Smooth muscle cell of the brain vasculature (primary cell): ENCODE data around the gene GRAMD2A.

Experiments
- DNase-seq: peaks from one replicate; pipeline ENCODE4 v3.0.0-alpha.2; 2012; ENCODE audit warnings: low read depth, low spot score

Gene GRAMD2A

GRCh38 chr15:72168131-72168807, 29.3 kb downstream of the GRAMD2A start:
- peak; percentile 62 for DNase-seq

- no peak for DNase-seq
Measured at GRCh38 chr15:72167445-72167844, 30.1 kb downstream of the GRAMD2A start.

- DNase-seq: no peak
Measured at GRCh38 chr15:72166716-72167417, 30.7 kb downstream of the GRAMD2A start.

DNA sequence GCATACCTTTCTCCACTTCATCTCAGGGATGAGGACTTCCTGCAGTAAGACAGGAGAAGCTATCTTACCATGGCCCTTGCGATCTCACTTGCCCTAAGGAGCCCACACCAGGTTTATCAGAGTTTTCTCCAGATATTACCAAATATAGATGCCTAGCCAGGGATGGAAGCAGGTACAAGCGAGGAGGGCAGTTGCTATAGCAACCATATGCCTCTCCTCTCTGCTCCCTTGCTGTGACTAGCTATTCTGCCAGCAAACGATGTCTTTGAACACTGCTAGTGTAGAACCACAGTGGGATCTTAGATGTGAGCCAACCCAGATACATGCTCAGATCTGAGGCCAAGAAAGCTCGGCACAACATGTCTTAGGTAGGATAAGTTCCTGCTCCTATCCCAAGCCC, 33.9 kb downstream of the GRAMD2A start:
- no peak for DNase-seq

- DNase-seq: no peak
Measured at GRCh38 chr15:72162569-72162968, 35.0 kb downstream of the GRAMD2A start.

GRCh38 chr15:72161361-72162132, 36.0 kb downstream of the GRAMD2A start:
- DNase-seq: no peak

DNA sequence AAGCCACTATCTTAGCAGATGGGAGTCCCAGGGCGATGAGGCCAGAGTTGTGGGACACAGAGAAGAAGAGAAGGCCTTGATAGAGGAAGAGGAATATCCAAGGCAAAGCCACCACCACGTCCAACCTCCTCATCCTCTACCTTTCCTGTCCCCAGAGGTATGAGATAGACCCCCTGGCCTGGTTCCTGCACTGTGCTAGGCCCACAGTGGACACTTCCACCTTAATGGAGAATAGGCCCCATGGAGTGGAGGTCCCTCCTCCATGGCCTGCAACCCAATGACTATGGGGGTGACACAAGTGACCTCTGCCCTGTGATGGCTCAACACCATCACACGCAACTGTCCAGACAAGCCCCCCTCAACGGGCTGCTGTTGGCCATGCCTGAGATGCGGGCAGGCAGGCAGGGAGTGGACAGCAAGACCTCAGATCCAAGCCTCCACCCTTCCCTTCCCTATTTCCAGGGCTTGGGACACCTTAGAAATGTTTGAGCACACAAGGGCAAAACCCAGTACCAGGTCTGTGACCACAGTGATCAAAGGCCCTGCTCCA, 36.8 kb downstream of the GRAMD2A start:
- DNase-seq: no peak

DNA sequence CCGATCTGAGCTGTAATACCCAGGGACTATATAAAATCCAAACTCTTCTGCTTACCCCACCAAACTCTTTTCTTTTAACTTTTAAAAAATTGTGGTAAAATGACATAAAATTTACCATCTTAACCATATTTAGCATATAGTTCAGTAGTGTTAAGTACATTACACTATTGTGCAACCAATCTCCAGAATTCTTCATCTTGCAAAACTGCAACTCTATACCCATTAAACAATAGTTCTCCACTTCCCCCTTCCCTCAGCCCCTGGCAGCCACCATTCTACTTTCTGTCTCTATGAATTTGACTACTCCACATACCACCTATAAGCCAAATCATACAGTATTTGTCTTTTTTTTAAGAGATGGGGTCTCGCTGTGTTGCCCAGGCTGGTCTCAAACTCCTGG, 40.7 kb downstream of the GRAMD2A start:
- no peak for DNase-seq

GRCh38 chr15:72155635-72156616, 41.7 kb downstream of the GRAMD2A start:
- DNase-seq: peak; percentile 70

DNA sequence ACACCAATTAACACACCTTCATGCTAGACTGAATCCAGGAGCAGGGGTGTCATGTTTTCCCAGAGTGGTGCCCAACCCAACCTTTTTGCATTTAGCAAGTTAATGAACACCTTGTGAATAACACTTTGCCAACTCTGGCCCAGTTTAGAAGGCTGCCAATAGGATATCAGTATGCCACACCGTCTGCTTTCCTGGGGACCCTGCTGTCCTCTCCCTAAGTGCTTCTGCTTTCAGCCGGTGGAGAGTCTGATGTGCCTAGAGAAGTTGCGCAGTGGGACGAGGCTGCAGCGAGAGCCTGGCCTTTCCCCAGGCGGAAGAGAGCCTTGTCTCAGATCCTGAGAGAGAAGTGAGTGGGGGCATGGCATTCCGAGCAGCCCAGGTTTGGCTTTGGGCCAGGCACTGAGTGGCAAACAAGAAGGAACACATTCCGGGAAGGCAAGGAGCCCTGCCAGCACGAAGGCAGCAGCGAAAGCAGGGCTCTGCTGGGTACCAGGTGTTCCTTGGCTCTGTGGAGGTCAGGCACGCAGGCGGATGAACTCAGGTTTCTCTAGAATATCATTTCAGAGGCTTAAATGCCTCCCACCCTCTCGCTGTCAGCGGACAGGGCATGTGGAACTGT, 42.5 kb downstream of the GRAMD2A start:
- no peak for DNase-seq

DNA sequence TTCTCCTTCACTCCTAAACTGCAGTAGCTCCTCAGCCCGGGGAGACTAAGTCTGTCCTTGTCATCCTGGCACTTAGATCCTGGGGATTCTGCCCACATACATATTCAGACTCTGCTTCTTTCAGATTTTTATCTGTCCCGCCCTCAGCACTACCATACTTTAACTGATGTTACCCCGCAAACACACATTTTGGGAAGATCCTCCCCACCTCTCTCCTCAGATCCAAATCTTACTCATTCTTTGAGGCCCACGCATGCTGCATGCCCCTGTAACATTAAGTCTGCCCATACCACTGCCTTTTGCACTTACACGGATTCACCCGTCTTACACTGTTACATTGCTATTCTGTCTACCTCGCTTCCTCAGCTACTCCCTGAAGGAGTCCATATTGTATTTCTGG, 43.3 kb downstream of the GRAMD2A start:
- DNase-seq: no peak

DNA sequence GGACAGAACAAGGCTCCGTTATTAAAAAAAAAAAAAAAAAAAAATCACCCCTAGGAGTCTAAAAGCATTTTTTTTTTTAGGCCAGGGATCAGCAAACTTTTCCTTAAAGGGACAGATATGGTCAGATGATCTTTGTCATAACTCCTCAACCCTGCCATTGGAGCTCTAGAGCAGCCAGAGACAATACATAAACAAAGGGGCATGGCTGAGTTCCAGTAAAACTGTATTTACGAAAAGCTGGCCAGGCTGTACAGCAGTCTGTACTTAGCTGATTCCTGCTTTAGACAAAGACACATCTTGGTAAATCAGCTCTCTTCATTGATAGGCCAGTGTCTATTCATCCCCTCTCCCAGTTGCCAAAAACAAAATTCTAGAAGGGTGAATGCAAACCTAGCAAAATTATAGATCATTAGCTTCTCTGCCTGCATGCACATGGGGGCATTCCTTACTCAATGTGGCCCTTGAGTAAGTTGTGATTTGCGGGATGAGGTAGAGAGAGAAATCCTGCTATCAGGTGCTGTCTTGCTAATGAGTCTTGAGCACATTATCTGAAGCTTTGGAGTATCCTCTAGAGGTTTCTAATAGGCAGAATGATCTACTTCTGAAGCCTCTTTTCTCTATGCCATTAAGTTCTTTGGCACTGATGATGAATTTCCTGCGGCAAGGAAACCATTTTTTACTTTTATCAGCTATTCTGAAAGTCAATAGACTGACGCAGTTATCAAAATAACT, 44.2 kb downstream of the GRAMD2A start:
- DNase-seq: no peak

- no peak for DNase-seq
Measured at GRCh38 chr15:72147418-72147817, 50.2 kb downstream of the GRAMD2A start.

DNA sequence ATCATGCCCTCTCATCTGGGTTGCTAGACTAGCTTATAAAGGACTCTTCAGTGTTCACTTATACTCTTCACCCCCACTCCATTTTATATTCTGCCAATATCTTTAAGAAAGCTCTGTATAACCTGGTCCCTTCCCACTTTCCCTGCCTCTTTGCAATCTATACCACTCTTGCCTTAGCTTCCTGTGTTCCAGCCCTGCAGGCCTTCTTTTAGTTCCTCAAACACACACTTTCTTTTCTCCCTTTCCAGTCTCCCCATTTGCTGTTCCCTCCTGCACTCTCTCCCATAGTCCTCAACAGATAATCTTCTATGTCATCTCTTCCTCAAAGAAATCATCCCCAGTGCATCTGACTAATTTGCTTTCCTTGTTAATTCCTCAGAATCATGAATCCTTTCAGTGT, 50.7 kb downstream of the GRAMD2A start:
- DNase-seq: no peak

DNA sequence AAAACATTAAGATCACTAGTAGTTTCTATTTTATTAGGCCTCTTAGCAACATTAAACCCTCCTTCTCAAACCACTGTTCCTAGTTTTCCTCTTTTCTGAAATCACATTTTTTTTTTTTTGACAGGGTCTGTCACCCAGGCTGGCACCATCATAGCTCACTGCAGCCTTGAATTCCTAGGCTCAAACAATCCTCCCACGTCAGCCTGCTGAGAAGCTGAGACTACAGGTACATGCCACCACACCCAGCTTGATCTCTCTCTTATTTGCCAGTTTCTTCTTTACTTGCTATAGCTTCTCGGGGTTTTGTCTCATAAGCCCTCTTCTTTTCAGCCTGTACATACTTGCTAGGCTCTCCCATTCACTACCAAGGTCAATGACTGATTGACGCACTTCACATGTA, 51.4 kb downstream of the GRAMD2A start:
- no peak for DNase-seq

DNA sequence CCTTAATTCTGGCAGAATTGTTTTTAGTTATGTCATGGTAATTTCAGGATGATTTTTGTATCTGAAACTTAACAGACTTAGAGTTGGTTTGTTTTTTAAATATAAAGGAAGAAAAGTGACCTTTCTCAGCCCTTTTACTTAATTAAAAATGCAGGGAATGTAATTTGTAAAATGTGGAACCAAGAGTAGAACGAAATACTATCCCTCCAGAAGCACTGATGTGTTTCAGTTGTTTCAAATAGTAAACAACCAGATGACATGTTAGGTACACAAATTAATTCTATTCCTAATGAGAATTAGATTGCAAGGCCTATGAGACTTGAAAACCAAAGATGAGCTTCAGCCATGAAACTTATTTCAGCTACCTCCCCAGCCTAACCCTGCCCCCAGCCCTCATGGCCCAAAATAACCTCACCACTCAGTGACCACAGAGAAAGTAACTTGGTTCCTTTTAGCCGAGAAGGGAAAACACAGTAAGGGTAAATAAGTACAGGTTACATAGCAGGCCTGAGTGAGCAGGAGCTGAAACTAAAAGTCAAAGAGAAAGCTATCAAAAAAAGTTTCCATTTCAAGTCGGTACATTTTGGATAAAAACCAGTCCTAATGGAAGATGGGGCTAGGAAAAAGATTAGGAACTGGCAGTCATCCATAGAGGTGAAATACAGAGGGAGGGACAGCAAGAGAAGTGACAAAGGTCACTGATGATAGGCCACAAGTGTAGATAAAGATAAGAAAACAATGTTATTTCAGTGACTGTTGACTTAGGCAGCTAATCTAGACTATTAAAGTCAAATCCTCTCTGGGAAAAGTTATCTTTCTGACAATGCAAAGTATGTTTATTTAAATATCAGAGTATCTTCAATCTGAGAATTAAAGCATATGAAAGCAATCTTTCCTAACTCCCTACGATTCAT, 56.2 kb downstream of the GRAMD2A start:
- DNase-seq: no peak

DNA sequence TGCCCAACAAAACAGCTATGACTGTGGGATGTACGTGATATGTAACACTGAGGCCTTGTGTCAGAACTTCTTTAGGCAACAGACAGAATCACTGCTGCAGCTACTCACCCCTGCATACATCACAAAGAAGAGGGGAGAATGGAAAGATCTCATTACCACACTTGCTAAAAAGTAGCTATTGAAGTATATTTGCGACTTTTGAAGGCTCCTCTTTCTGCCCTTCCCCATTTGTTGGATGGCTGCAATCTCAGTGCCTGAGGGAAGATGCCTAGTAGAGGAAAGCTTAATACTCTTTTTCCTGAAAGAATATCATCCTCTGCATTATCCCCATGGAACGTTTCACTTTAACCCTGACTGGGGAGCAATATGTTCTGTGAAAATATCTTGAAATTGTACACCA, 57.5 kb downstream of the GRAMD2A start:
- DNase-seq: no peak

DNA sequence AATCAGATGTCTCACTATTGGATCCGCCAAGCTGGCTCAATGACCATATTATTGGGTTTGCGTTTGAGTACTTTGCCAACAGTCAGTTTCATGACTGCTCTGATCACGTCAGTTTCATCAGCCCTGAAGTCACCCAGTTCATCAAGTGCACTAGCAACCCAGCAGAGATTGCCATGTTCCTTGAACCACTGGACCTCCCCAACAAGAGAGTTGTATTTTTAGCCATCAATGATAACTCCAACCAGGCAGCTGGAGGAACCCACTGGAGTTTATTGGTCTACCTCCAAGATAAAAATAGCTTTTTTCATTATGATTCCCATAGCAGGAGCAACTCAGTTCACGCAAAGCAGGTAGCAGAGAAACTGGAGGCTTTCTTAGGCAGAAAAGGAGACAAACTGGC, 57.9 kb downstream of the GRAMD2A start:
- DNase-seq: no peak
